Liver (tissue), 9 donors: Measurements from ENCODE around the gene LGR6. TPM values are rescaled to one million over a fixed set of nuclear protein-coding genes. Genes with fewer than 3 reads are reported as not detected.

Experiments
- DNase-seq: peaks from one replicate; pipeline ENCODE4 v3.0.0-alpha.2; 2017; ENCODE audit warnings: low spot score
- H3K27ac ChIP-seq, 2 donors: one replicate each; pipeline ENCODE4 v1.7.0; 2013; ENCODE audit warnings: inconsistent platforms in 2 of 2, low read length in 2 of 2, control low read depth in 1 of 2, low read depth in 1 of 2, mild to moderate bottlenecking in 1 of 2
- H3K27me3 ChIP-seq, 4 donors: one replicate each; pipeline versions ENCODE4 v1.6.1 to v1.7.0; 2013; ENCODE audit warnings: low read length in 3 of 4, inconsistent platforms in 1 of 4, mild to moderate bottlenecking in 1 of 4, moderate library complexity in 1 of 4; ENCODE audit not compliant: control insufficient read depth in 4 of 4, insufficient read depth in 4 of 4
- H3K36me3 ChIP-seq, 4 donors: one replicate each; pipeline versions ENCODE4 v1.6.1 to v1.7.0; 2013; ENCODE audit warnings: low read length in 3 of 4, mild to moderate bottlenecking in 3 of 4, low read depth in 1 of 4, moderate library complexity in 1 of 4; ENCODE audit not compliant: control insufficient read depth in 4 of 4, insufficient read depth in 3 of 4
- H3K4me1 ChIP-seq, 4 donors: one replicate each; pipeline versions ENCODE4 v1.6.1 to v1.7.0; 2013; ENCODE audit warnings: low read length in 3 of 4, mild to moderate bottlenecking in 3 of 4, moderate library complexity in 1 of 4; ENCODE audit not compliant: control insufficient read depth in 4 of 4, insufficient read depth in 4 of 4
- H3K4me3 ChIP-seq, 3 donors: one replicate each; pipeline versions ENCODE4 v1.6.1 to v1.7.0; 2013; ENCODE audit warnings: low read length in 3 of 3, control low read depth in 1 of 3, low read depth in 1 of 3, mild to moderate bottlenecking in 1 of 3
- H3K9ac ChIP-seq, 2 donors: one replicate each; pipeline ENCODE4 v1.7.0; 2013; ENCODE audit warnings: low read length in 2 of 2, mild to moderate bottlenecking in 2 of 2, moderate library complexity in 2 of 2, control low read depth in 1 of 2, low read depth in 1 of 2
- H3K9me3 ChIP-seq, 4 donors: one replicate each; pipeline versions ENCODE4 v1.6.1 to v1.7.0; 2013; ENCODE audit warnings: low read length in 3 of 4; ENCODE audit not compliant: control insufficient read depth in 4 of 4
- ATF3 ChIP-seq: IDR thresholded peaks from 2 replicates; pipeline ENCODE4 v1.6.1; 2016; ENCODE audit warnings: antibody characterized with exemption
- CTCF ChIP-seq: fragments of 150-350 bp; IDR thresholded peaks from 2 replicates; pipeline ENCODE4 v1.5.1; 2017; ENCODE audit warnings: improper control_type of control experiment, low read depth, low read length; ENCODE audit not compliant: missing input control
- EGR1 ChIP-seq, 2 donors: IDR thresholded peaks; 2 replicates each; pipeline ENCODE4 v1.6.1; 2016 to 2018; ENCODE audit warnings: antibody characterized with exemption in 2 of 2, low read depth in 2 of 2
- FOXA1 ChIP-seq: IDR thresholded peaks from 2 replicates; pipeline ENCODE4 v1.6.1; 2016; ENCODE audit warnings: antibody characterized with exemption
- FOXA2 ChIP-seq: IDR thresholded peaks from 2 replicates; pipeline ENCODE4 v1.6.1; 2016; ENCODE audit warnings: antibody characterized with exemption
- GABPA ChIP-seq, 2 donors: IDR thresholded peaks in 1 of 2; conservative IDR thresholded peaks in 1 of 2; 2 replicates each; pipeline ENCODE4 v1.6.1; 2016; ENCODE audit warnings: antibody characterized with exemption in 2 of 2, mild to moderate bottlenecking in 1 of 2, moderate library complexity in 1 of 2
- HNF4A ChIP-seq, 2 donors: conservative IDR thresholded peaks; 2 replicates each; pipeline ENCODE4 v1.6.1; 2016; ENCODE audit warnings: antibody characterized with exemption in 2 of 2, mild to moderate bottlenecking in 2 of 2
- HNF4G ChIP-seq: IDR thresholded peaks from 2 replicates; pipeline ENCODE4 v1.6.1; 2016; ENCODE audit warnings: antibody characterized with exemption
- JUND ChIP-seq, 2 donors: IDR thresholded peaks; 2 replicates each; pipeline ENCODE4 v1.6.1; 2016; ENCODE audit warnings: antibody characterized with exemption in 2 of 2
- MAX ChIP-seq: IDR thresholded peaks from 2 replicates; pipeline ENCODE4 v1.6.1; 2016; ENCODE audit warnings: antibody characterized with exemption
- NR2F2 ChIP-seq: IDR thresholded peaks from 2 replicates; pipeline ENCODE4 v1.6.1; 2016; ENCODE audit warnings: antibody characterized with exemption
- RAD21 ChIP-seq, 2 donors: IDR thresholded peaks; 2 replicates each; pipeline ENCODE4 v1.6.1; 2016; ENCODE audit warnings: antibody characterized with exemption in 2 of 2, mild to moderate bottlenecking in 2 of 2
- REST ChIP-seq: IDR thresholded peaks from 2 replicates; pipeline ENCODE4 v1.6.1; 2016; ENCODE audit warnings: antibody characterized with exemption, mild to moderate bottlenecking
- RXRA ChIP-seq, 2 donors: IDR thresholded peaks; 2 replicates each; pipeline ENCODE4 v1.6.1; 2017 to 2018; ENCODE audit warnings: antibody characterized with exemption in 2 of 2, mild to moderate bottlenecking in 1 of 2
- SP1 ChIP-seq: IDR thresholded peaks from 2 replicates; pipeline ENCODE4 v1.6.1; 2018; ENCODE audit warnings: antibody characterized with exemption, mild to moderate bottlenecking
- TAF1 ChIP-seq: conservative IDR thresholded peaks from 2 replicates; pipeline ENCODE4 v1.6.1; 2016; ENCODE audit warnings: antibody characterized with exemption, mild to moderate bottlenecking
- YY1 ChIP-seq: IDR thresholded peaks from 2 replicates; pipeline ENCODE4 v1.6.1; 2016; ENCODE audit warnings: antibody characterized with exemption, mild to moderate bottlenecking
- ZBTB33 ChIP-seq: IDR thresholded peaks from 2 replicates; pipeline ENCODE4 v1.6.1; 2016; ENCODE audit warnings: antibody characterized with exemption
- WGBS: extraction: QIAGEN DNeasy Blood & Tissue Kit; methylation state at CpG from one replicate; pipeline ENCODE4 v1.1.7; 2013; 5-methylcytosine and 5-hydroxymethylcytosine counted together
- polyA plus RNA-seq, 2 donors: library from polyadenylated mRNA; stranded (reverse) in 1 of 2; unstranded in 1 of 2; fragments of 200-250 nt in 1 of 2; fragments of >200 nt in 1 of 2; fragmentation: Nextera tagmentation in 1 of 2; extraction: Ambion mirVana in 1 of 2; gene quantifications; one replicate each; pipeline versions ENCODE4 v1.2.1 to v1.2.3, GENCODE V29; 2013 to 2015
- total RNA-seq, 2 donors: library from RNA; depleted of rRNA; stranded (reverse); fragments of >200 nt; gene quantifications; one replicate each; pipeline ENCODE4 v1.2.3, GENCODE V29; 2014
- donor health status: healthy.
- donor health status: healthy.
- donor health status: healthy.
- donor health status: healthy.
- donor health status: healthy.

Gene LGR6
- total and polyA plus RNA-seq, 4 donors: 0.05 to 1.2 (median 0.75) TPM

GRCh38 chr1:202161151-202162046 lies 32.2 kb upstream of the LGR6 start:
- H3K9me3 ChIP-seq: no peaks in the 10 kb centered on the region
- H3K4me3 ChIP-seq: no peak overlapping the region
- H3K4me1 ChIP-seq: peaks cover 0 to 3% (median under 1%) of the 10 kb centered on the region in 4 donors
- H3K36me3 ChIP-seq: no peaks in the 10 kb centered on the region
- no peak for TF ChIP-seq REST
- TF ChIP-seq GABPA (IDR thresholded peaks at IDR 0.05 in 1 of 2, conservative IDR thresholded peaks at IDR 0.05 in 1 of 2): no peak
- TF ChIP-seq NR2F2: no peak
- TF ChIP-seq CTCF: no peak
- no peak for TF ChIP-seq JUND (IDR thresholded peaks at IDR 0.05)
- no peak for TF ChIP-seq FOXA1
- TF ChIP-seq MAX: no peak
- TF ChIP-seq SP1: no peak
- no peak for TF ChIP-seq FOXA2
- TF ChIP-seq ATF3: no peak
- no peak for TF ChIP-seq RXRA (IDR thresholded peaks at IDR 0.05)
- no peak for TF ChIP-seq RAD21 (IDR thresholded peaks at IDR 0.05)
- TF ChIP-seq EGR1 (IDR thresholded peaks at IDR 0.05; ENCODE audit: low read depth in 2 of 2): no peak
- TF ChIP-seq YY1: no peak
- no peak for TF ChIP-seq HNF4G
- TF ChIP-seq ZBTB33: no peak
- TF ChIP-seq TAF1: no peak
- TF ChIP-seq HNF4A (conservative IDR thresholded peaks at IDR 0.05): no peak
- 78% methylated on average over 22 of the region's 22 CpGs for WGBS
- H3K27ac ChIP-seq: peak overlapping the region; percentile 1 to 32
- no peak overlapping the region for H3K9ac ChIP-seq
- H3K27me3 ChIP-seq: no peaks in the 10 kb centered on the region
- no peak for DNase-seq
